ENCODE data around the gene ADA.
"Not testable (repeated sequence)": the region's sequence is repeated elsewhere in the genome, so short reads cannot be mapped to it uniquely, and the experiment has no call there.

The ADA gene

GRCh38 chr20:44597930-44598329 lies 53.6 kb downstream of the ADA start:
- no peak for DNase-seq

- DNase-seq = no peak
These were observed 54.0 kb downstream of the ADA start for GRCh38 chr20:44597516-44597915.

- DNase-seq = no peak
These were observed 54.6 kb downstream of the ADA start for GRCh38 chr20:44596876-44597275.

- DNase-seq = no peak
These were observed 55.5 kb downstream of the ADA start for GRCh38 chr20:44596010-44596409.

GRCh38 chr20:44594730-44595129 lies 56.8 kb downstream of the ADA start:
- no peak for DNase-seq

- DNase-seq = no peak
These were observed 57.7 kb downstream of the ADA start for GRCh38 chr20:44593751-44594150.

GRCh38 chr20:44592366-44592765 lies 59.1 kb downstream of the ADA start:
- DNase-seq = no peak

- DNase-seq = no peak
These were observed 60.3 kb downstream of the ADA start for GRCh38 chr20:44590980-44591778.

GRCh38 chr20:44589537-44589936 lies 62.0 kb downstream of the ADA start:
- DNase-seq = no peak

GRCh38 chr20:44588321-44588720 lies 63.2 kb downstream of the ADA start:
- DNase-seq = not testable (repeated sequence)

GRCh38 chr20:44587035-44587980 lies 64.2 kb downstream of the ADA start:
- no peak for DNase-seq

GRCh38 chr20:44586289-44586911 lies 65.1 kb downstream of the ADA start:
- DNase-seq = no peak

GRCh38 chr20:44585057-44585963 lies 66.2 kb downstream of the ADA start:
- no peak for DNase-seq

- DNase-seq = no peak
These were observed 67.3 kb downstream of the ADA start for GRCh38 chr20:44584162-44584561.

GRCh38 chr20:44583157-44583556 lies 68.3 kb downstream of the ADA start:
- no peak for DNase-seq

- no peak for DNase-seq
These were observed 69.0 kb downstream of the ADA start, which contains the start of gene PKIG for GRCh38 chr20:44582311-44583025. TSS of gene PKIG (plus strand) at chr20:44582579. CDS start at chr20:44614557, 31,978 bp downstream.

GRCh38 chr20:44581515-44581914 lies 70.0 kb downstream of the ADA start:
- DNase-seq = no peak

GRCh38 chr20:44580581-44581268 lies 70.8 kb downstream of the ADA start:
- DNase-seq = no peak

- no peak for DNase-seq
These were observed 72.0 kb downstream of the ADA start for GRCh38 chr20:44579313-44580081.

- no peak for DNase-seq
These were observed 75.2 kb downstream of the ADA start for GRCh38 chr20:44576297-44576696.

Data from NCI-H2029 treated with DMSO at 0.1 percent for 48 hours (cell line).